BE2C (cell line): ENCODE results near the gene VOPP1.
"Not testable (repeated sequence)": the region's sequence is repeated elsewhere in the genome, so short reads cannot be mapped to it uniquely, and the experiment has no call there.

ENCODE experiments used
- DNase-seq: peaks from one replicate; pipeline ENCODE4 v3.0.0-alpha.2; 2020
- H3K27me3 ChIP-seq: fragments of 250-450 bp; sonication (Bioruptor Pico); 2 replicates; pipeline ENCODE4 v1.5.1; 2020; ENCODE audit warnings: mild to moderate bottlenecking
- H3K36me3 ChIP-seq: fragments of 250-450 bp; sonication (Bioruptor Pico); 2 replicates; pipeline ENCODE4 v1.5.1; 2020; ENCODE audit warnings: mild to moderate bottlenecking
- H3K4me1 ChIP-seq: fragments of 250-450 bp; sonication (Bioruptor Pico); 2 replicates; pipeline ENCODE4 v1.5.1; 2020
- H3K4me3 ChIP-seq: 2 replicates; pipeline ENCODE4 v1.5.1; 2011; ENCODE audit warnings: low read depth, low read length
- H3K9me3 ChIP-seq: fragments of 250-450 bp; sonication (Bioruptor Pico); 2 replicates; pipeline ENCODE4 v1.5.1; 2020
- CTCF ChIP-seq: IDR thresholded peaks from 2 replicates; pipeline ENCODE4 v1.5.1; 2012; ENCODE audit warnings: mild to moderate bottlenecking, low read depth, low read length

Gene VOPP1

GRCh38 chr7:55476852-55477780 is 95.2 kb downstream of the VOPP1 start:
- Histone ChIP-seq H3K4me1 (no peaks in the 10 kb centered on the region), H3K27me3 (no peaks in the 10 kb centered on the region), H3K4me3 (no peak overlapping the region), H3K36me3 (no peaks in the 10 kb centered on the region; the same call in 1 of the 2 replicates), H3K9me3 (no peaks in the 10 kb centered on the region)
- TF ChIP-seq CTCF = no peak
- DNase-seq = no peak

- no peaks in the 10 kb centered on the region; the same call in 1 of the 2 replicates for H3K36me3 ChIP-seq
- no peak for TF ChIP-seq CTCF
- DNase-seq = no peak
- H3K4me3 ChIP-seq = no peak overlapping the region
- H3K9me3 ChIP-seq = no peaks in the 10 kb centered on the region
- no peaks in the 10 kb centered on the region for H3K4me1 ChIP-seq
- H3K27me3 ChIP-seq = no peaks in the 10 kb centered on the region
Observed at GRCh38 chr7:55475855-55476803, 96.2 kb downstream of the VOPP1 start.

GRCh38 chr7:55474944-55475854 is 97.1 kb downstream of the VOPP1 start:
- Histone ChIP-seq H3K4me1 (no peaks in the 10 kb centered on the region), H3K36me3 (no peaks in the 10 kb centered on the region), H3K4me3 (no peak overlapping the region), H3K9me3 (no peaks in the 10 kb centered on the region), H3K27me3 (no peaks in the 10 kb centered on the region)
- no peak for TF ChIP-seq CTCF
- no peak for DNase-seq

- Histone ChIP-seq H3K4me3 (no peak overlapping the region), H3K4me1 (no peaks in the 10 kb centered on the region), H3K27me3 (no peaks in the 10 kb centered on the region), H3K36me3 (no peaks in the 10 kb centered on the region), H3K9me3 (no peaks in the 10 kb centered on the region)
- no peak for TF ChIP-seq CTCF
- no peak for DNase-seq
Observed at GRCh38 chr7:55473932-55474331, 98.4 kb downstream of the VOPP1 start.

GRCh38 chr7:55472928-55473725 is 99.2 kb downstream of the VOPP1 start:
- DNase-seq = no peak
- no peak for TF ChIP-seq CTCF
- H3K36me3 ChIP-seq = no peaks in the 10 kb centered on the region

GRCh38 chr7:55472406-55472805 is 99.9 kb downstream of the VOPP1 start:
- H3K4me3 ChIP-seq, DNase-seq, H3K36me3 ChIP-seq, H3K9me3 ChIP-seq, H3K4me1 ChIP-seq, H3K27me3 ChIP-seq: not testable (repeated sequence)

More at GRCh38 chr7:55472928-55473725, 99.2 kb downstream of the VOPP1 start:
- Histone ChIP-seq H3K9me3 (no peaks in the 10 kb centered on the region), H3K4me3 (no peak overlapping the region), H3K4me1 (no peaks in the 10 kb centered on the region), H3K27me3 (no peaks in the 10 kb centered on the region)

GRCh38 chr7:55471594-55471993 is 100.7 kb downstream of the VOPP1 start:
- H3K27me3 ChIP-seq, H3K9me3 ChIP-seq, H3K36me3 ChIP-seq: not testable (repeated sequence)

More at GRCh38 chr7:55471594-55471993, 100.7 kb downstream of the VOPP1 start:
- H3K4me1 ChIP-seq, DNase-seq, H3K4me3 ChIP-seq: not testable (repeated sequence)
